ENCODE data around the gene POLR1E.
"Not testable (repeated sequence)": the region's sequence is repeated elsewhere in the genome, so short reads cannot be mapped to it uniquely, and the experiment has no call there.

Gene POLR1E

GRCh38 chr9:37503736-37504135 lies 18.0 kb downstream of the POLR1E start:
- Histone ChIP-seq H3K27ac (no peak overlapping the region), H3K36me3 (ENCODE audit: insufficient read depth, low read length) (peaks cover 64% of the 10 kb centered on the region), H3K9ac (ENCODE audit: insufficient read length) (no peak overlapping the region), H3K9me3 (ENCODE audit: low read depth, low read length) (no peaks in the 10 kb centered on the region), H3K4me3 (no peak overlapping the region)
- TF ChIP-seq POLR2AphosphoS5 (IDR thresholded peaks at IDR 0.05; ENCODE audit: borderline replicate concordance, low read depth, low read length) (no peak), EZH2 (IDR thresholded peaks at IDR 0.05) (no peak), FOXP2 (optimal IDR thresholded peaks at IDR 0.05; ENCODE audit: control extremely low read depth, extremely low read length, insufficient read depth) (no peak)
- DNase-seq (ENCODE audit: low read depth, low spot score): no peak

GRCh38 chr9:37504605-37505004 lies 18.9 kb downstream of the POLR1E start:
- Histone ChIP-seq H3K36me3 (ENCODE audit: insufficient read depth, low read length) (peaks cover 56% of the 10 kb centered on the region), H3K9me3 (ENCODE audit: low read depth, low read length) (no peaks in the 10 kb centered on the region), H3K27ac (no peak overlapping the region), H3K9ac (ENCODE audit: insufficient read length) (no peak overlapping the region), H3K4me3 (no peak overlapping the region)
- DNase-seq (ENCODE audit: low read depth, low spot score): no peak
- no peak for TF ChIP-seq POLR2AphosphoS5 (IDR thresholded peaks at IDR 0.05; ENCODE audit: borderline replicate concordance, low read depth, low read length)
- no peak for TF ChIP-seq EZH2 (IDR thresholded peaks at IDR 0.05)
- TF ChIP-seq FOXP2 (optimal IDR thresholded peaks at IDR 0.05; ENCODE audit: control extremely low read depth, extremely low read length, insufficient read depth): no peak

- Histone ChIP-seq H3K4me3 (no peak overlapping the region), H3K36me3 (ENCODE audit: insufficient read depth, low read length) (peaks cover 31% of the 10 kb centered on the region), H3K9me3 (ENCODE audit: low read depth, low read length) (no peaks in the 10 kb centered on the region), H3K27ac (no peak overlapping the region), H3K9ac (ENCODE audit: insufficient read length) (no peak overlapping the region)
- DNase-seq (ENCODE audit: low read depth, low spot score): no peak
- TF ChIP-seq EZH2 (IDR thresholded peaks at IDR 0.05): no peak
- TF ChIP-seq POLR2AphosphoS5 (IDR thresholded peaks at IDR 0.05; ENCODE audit: borderline replicate concordance, low read depth, low read length): no peak
- no peak for TF ChIP-seq FOXP2 (optimal IDR thresholded peaks at IDR 0.05; ENCODE audit: control extremely low read depth, extremely low read length, insufficient read depth)
Measured at GRCh38 chr9:37507566-37508134, 21.9 kb downstream of the POLR1E start.

GRCh38 chr9:37508135-37508833 lies 22.5 kb downstream of the POLR1E start:
- Histone ChIP-seq H3K27ac (no peak overlapping the region), H3K36me3 (ENCODE audit: insufficient read depth, low read length) (peaks cover 25% of the 10 kb centered on the region), H3K4me3 (no peak overlapping the region), H3K9me3 (ENCODE audit: low read depth, low read length) (no peaks in the 10 kb centered on the region), H3K9ac (ENCODE audit: insufficient read length) (no peak overlapping the region)
- TF ChIP-seq POLR2AphosphoS5 (IDR thresholded peaks at IDR 0.05; ENCODE audit: borderline replicate concordance, low read depth, low read length) (no peak), EZH2 (IDR thresholded peaks at IDR 0.05) (no peak), FOXP2 (optimal IDR thresholded peaks at IDR 0.05; ENCODE audit: control extremely low read depth, extremely low read length, insufficient read depth) (no peak)
- no peak for DNase-seq (ENCODE audit: low read depth, low spot score)

- Histone ChIP-seq H3K36me3 (ENCODE audit: insufficient read depth, low read length) (peaks cover 19% of the 10 kb centered on the region), H3K9me3 (ENCODE audit: low read depth, low read length) (no peaks in the 10 kb centered on the region), H3K27ac (no peak overlapping the region)
Measured at GRCh38 chr9:37508834-37509206, 23.1 kb downstream of the POLR1E start.

GRCh38 chr9:37509536-37509935 lies 23.8 kb downstream of the POLR1E start:
- no peak overlapping the region for H3K9ac ChIP-seq (ENCODE audit: insufficient read length)
- no peaks in the 10 kb centered on the region for H3K9me3 ChIP-seq (ENCODE audit: low read depth, low read length)
- H3K4me3 ChIP-seq: no peak overlapping the region
- DNase-seq (ENCODE audit: low read depth, low spot score): no peak
- peaks cover 13% of the 10 kb centered on the region; the same call in 1 of the 2 replicates for H3K36me3 ChIP-seq (ENCODE audit: insufficient read depth, low read length)
- H3K27ac ChIP-seq: no peak overlapping the region
- TF ChIP-seq EZH2 (IDR thresholded peaks at IDR 0.05): no peak
- TF ChIP-seq FOXP2 (optimal IDR thresholded peaks at IDR 0.05; ENCODE audit: control extremely low read depth, extremely low read length, insufficient read depth): no peak
- no peak for TF ChIP-seq POLR2AphosphoS5 (IDR thresholded peaks at IDR 0.05; ENCODE audit: borderline replicate concordance, low read depth, low read length)

More at GRCh38 chr9:37508834-37509206, 23.1 kb downstream of the POLR1E start:
- TF ChIP-seq POLR2AphosphoS5 (IDR thresholded peaks at IDR 0.05; ENCODE audit: borderline replicate concordance, low read depth, low read length): no peak
- no peak for TF ChIP-seq FOXP2 (optimal IDR thresholded peaks at IDR 0.05; ENCODE audit: control extremely low read depth, extremely low read length, insufficient read depth)
- TF ChIP-seq EZH2 (IDR thresholded peaks at IDR 0.05): no peak
- no peak overlapping the region for H3K4me3 ChIP-seq
- no peak for DNase-seq (ENCODE audit: low read depth, low spot score)
- no peak overlapping the region for H3K9ac ChIP-seq (ENCODE audit: insufficient read length)

- not testable (repeated sequence) for H3K9me3 ChIP-seq (ENCODE audit: low read depth, low read length); H3K27ac ChIP-seq; H3K4me3 ChIP-seq; H3K9ac ChIP-seq (ENCODE audit: insufficient read length); DNase-seq (ENCODE audit: low read depth, low spot score)
- H3K36me3 ChIP-seq (ENCODE audit: insufficient read depth, low read length): peaks cover 10% of the 10 kb centered on the region; the same call in 1 of the 2 replicates
Measured at GRCh38 chr9:37510053-37510452, 24.3 kb downstream of the POLR1E start.

GRCh38 chr9:37511016-37512010 lies 25.6 kb downstream of the POLR1E start:
- no peak overlapping the region for H3K9ac ChIP-seq (ENCODE audit: insufficient read length)
- H3K27ac ChIP-seq: no peak overlapping the region; the same call in 1 of the 2 replicates
- peaks cover 5% of the 10 kb centered on the region; the same call in 1 of the 2 replicates for H3K36me3 ChIP-seq (ENCODE audit: insufficient read depth, low read length)
- TF ChIP-seq FOXP2 (optimal IDR thresholded peaks at IDR 0.05; ENCODE audit: control extremely low read depth, extremely low read length, insufficient read depth): no peak
- TF ChIP-seq EZH2 (IDR thresholded peaks at IDR 0.05): no peak
- no peak; the same call in 1 of the 2 replicates for TF ChIP-seq POLR2AphosphoS5 (IDR thresholded peaks at IDR 0.05; ENCODE audit: borderline replicate concordance, low read depth, low read length)
- no peaks in the 10 kb centered on the region for H3K9me3 ChIP-seq (ENCODE audit: low read depth, low read length)
- H3K4me3 ChIP-seq: no peak overlapping the region
- DNase-seq (ENCODE audit: low read depth, low spot score): no peak

Data from SK-N-MC (cell line).